ENCODE measurements around the gene MVK. TPM values are rescaled to one million over a fixed set of nuclear protein-coding genes. Genes with fewer than 3 reads are reported as not detected.

MVK gene
- polyA plus RNA-seq, 6 donors from 2014 or later: 2.8 to 4.6 (median 3.6) TPM

- H3K36me3 Mint-ChIP-seq: peaks cover 0 to 7% of the 10 kb centered on the region in 2 donors
- DNase-seq: no peak
- H3K27ac Mint-ChIP-seq: no peak overlapping the region
- H3K27me3 Mint-ChIP-seq: peaks cover 27 to 31% (median 29%) of the 10 kb centered on the region in 3 donors
- no peak for ATAC-seq (ENCODE audit: low read depth in 2 of 2)
- H3K4me1 Mint-ChIP-seq: peaks cover 0 to 3% (median 0%) of the 10 kb centered on the region in 3 donors
- H3K4me3 Mint-ChIP-seq: no peak overlapping the region
- H3K9me3 Mint-ChIP-seq: peaks cover 0 to 5% (median 0%) of the 10 kb centered on the region in 7 donors
Measured at GRCh38 chr12:109631751-109632150, 58.2 kb downstream of the MVK start.

GRCh38 chr12:109632342-109632741, 58.7 kb downstream of the MVK start:
- peaks cover 23 to 27% (median 25%) of the 10 kb centered on the region in 3 donors for H3K27me3 Mint-ChIP-seq

GRCh38 chr12:109635717-109636116, 62.1 kb downstream of the MVK start:
- peaks cover under 1 to 9% (median 5%) of the 10 kb centered on the region in 3 donors for H3K27me3 Mint-ChIP-seq
- no peak overlapping the region for H3K4me3 Mint-ChIP-seq
- H3K36me3 Mint-ChIP-seq: no peaks in the 10 kb centered on the region
- no peak overlapping the region for H3K27ac Mint-ChIP-seq
- no peak for DNase-seq
- peaks cover 0 to 3% (median 0%) of the 10 kb centered on the region in 3 donors for H3K4me1 Mint-ChIP-seq
- H3K9me3 Mint-ChIP-seq: peaks cover 0 to 6% (median 1%) of the 10 kb centered on the region in 7 donors
- no peak for ATAC-seq (ENCODE audit: low read depth in 2 of 2)

More at GRCh38 chr12:109632342-109632741, 58.7 kb downstream of the MVK start:
- Mint-ChIP-seq H3K4me1 (peaks cover 0 to 3% (median 0%) of the 10 kb centered on the region in 3 donors), H3K27ac (no peak overlapping the region), H3K9me3 (peaks cover 0 to 5% (median 1%) of the 10 kb centered on the region in 7 donors), H3K36me3 (peaks cover 0 to 7% of the 10 kb centered on the region in 2 donors), H3K4me3 (no peak overlapping the region)
- ATAC-seq (ENCODE audit: low read depth in 2 of 2): no peak
- DNase-seq: no peak

- Mint-ChIP-seq H3K36me3 (no peaks in the 10 kb centered on the region), H3K9me3 (peaks cover 0 to 6% (median 1%) of the 10 kb centered on the region in 7 donors), H3K4me1 (peaks cover 0 to 3% (median 0%) of the 10 kb centered on the region in 3 donors), H3K4me3 (no peak overlapping the region), H3K27me3 (peaks cover 0 to 15% (median 8%) of the 10 kb centered on the region in 3 donors), H3K27ac (peak overlapping the region in 1 of 6 donors; percentile 38)
- no peak for DNase-seq
- ATAC-seq (ENCODE audit: low read depth in 2 of 2): no peak
Measured at GRCh38 chr12:109637348-109637747, 63.8 kb downstream of the MVK start.

- Mint-ChIP-seq H3K4me3 (no peak overlapping the region), H3K27me3 (peaks cover 0 to 15% (median 8%) of the 10 kb centered on the region in 3 donors), H3K9me3 (peaks cover 0 to 6% (median 1%) of the 10 kb centered on the region in 7 donors), H3K4me1 (peaks cover 0 to 3% (median 0%) of the 10 kb centered on the region in 3 donors), H3K27ac (no peak overlapping the region), H3K36me3 (no peaks in the 10 kb centered on the region)
- ATAC-seq (ENCODE audit: low read depth in 2 of 2): no peak
- DNase-seq: no peak
Measured at GRCh38 chr12:109637996-109638395, 64.4 kb downstream of the MVK start.

- DNase-seq (no peak), ATAC-seq (ENCODE audit: low read depth in 2 of 2) (no peak)
- H3K4me1 Mint-ChIP-seq: peaks cover 0 to 3% (median 0%) of the 10 kb centered on the region in 3 donors
- no peaks in the 10 kb centered on the region for H3K36me3 Mint-ChIP-seq
- peaks cover 0 to 15% (median 8%) of the 10 kb centered on the region in 3 donors for H3K27me3 Mint-ChIP-seq
- H3K9me3 Mint-ChIP-seq: peaks cover 0 to 6% (median 1%) of the 10 kb centered on the region in 7 donors
- H3K4me3 Mint-ChIP-seq: no peak overlapping the region
- no peak overlapping the region for H3K27ac Mint-ChIP-seq
Measured at GRCh38 chr12:109638735-109639134, 65.1 kb downstream of the MVK start.

- H3K4me1 Mint-ChIP-seq: no peaks in the 10 kb centered on the region
- no peaks in the 10 kb centered on the region for H3K36me3 Mint-ChIP-seq
- peaks cover 0 to 6% (median 0%) of the 10 kb centered on the region in 7 donors for H3K9me3 Mint-ChIP-seq
- H3K27ac Mint-ChIP-seq: no peak overlapping the region
- H3K4me3 Mint-ChIP-seq: no peak overlapping the region
- peaks cover 0 to 15% (median 8%) of the 10 kb centered on the region in 3 donors for H3K27me3 Mint-ChIP-seq
- DNase-seq: no peak
- no peak for ATAC-seq (ENCODE audit: low read depth in 2 of 2)
Measured at GRCh38 chr12:109639151-109639872, 65.7 kb downstream of the MVK start.

- no peak overlapping the region for H3K27ac Mint-ChIP-seq
- DNase-seq (no peak), ATAC-seq (ENCODE audit: low read depth in 2 of 2) (no peak)
- peaks cover 0 to 6% (median 0%) of the 10 kb centered on the region in 7 donors for H3K9me3 Mint-ChIP-seq
- H3K36me3 Mint-ChIP-seq: no peaks in the 10 kb centered on the region
- no peak overlapping the region for H3K4me3 Mint-ChIP-seq
- H3K4me1 Mint-ChIP-seq: no peaks in the 10 kb centered on the region
- H3K27me3 Mint-ChIP-seq: peaks cover 8 to 15% (median 11%) of the 10 kb centered on the region in 3 donors
Measured at GRCh38 chr12:109640961-109641360, 67.4 kb downstream of the MVK start.

- Mint-ChIP-seq H3K9me3 (peaks cover 0 to 6% (median 0%) of the 10 kb centered on the region in 7 donors), H3K36me3 (no peaks in the 10 kb centered on the region), H3K27me3 (peaks cover 8 to 16% (median 15%) of the 10 kb centered on the region in 3 donors), H3K4me3 (no peak overlapping the region), H3K4me1 (no peaks in the 10 kb centered on the region), H3K27ac (no peak overlapping the region)
- no peak for DNase-seq
- ATAC-seq (ENCODE audit: low read depth in 2 of 2): no peak
Measured at GRCh38 chr12:109641422-109641821, 67.8 kb downstream of the MVK start.

GRCh38 chr12:109642506-109643132, 69.0 kb downstream of the MVK start:
- H3K4me3 Mint-ChIP-seq: no peak overlapping the region
- ATAC-seq (ENCODE audit: low read depth in 2 of 2) (no peak), DNase-seq (no peak)
- peaks cover 12 to 25% (median 22%) of the 10 kb centered on the region in 3 donors for H3K27me3 Mint-ChIP-seq
- no peak overlapping the region for H3K27ac Mint-ChIP-seq
- H3K36me3 Mint-ChIP-seq: no peaks in the 10 kb centered on the region
- H3K4me1 Mint-ChIP-seq: no peaks in the 10 kb centered on the region
- H3K9me3 Mint-ChIP-seq: peaks cover 0 to 3% (median 0%) of the 10 kb centered on the region in 7 donors

GRCh38 chr12:109645194-109645593, 71.6 kb downstream of the MVK start:
- H3K4me1 Mint-ChIP-seq: no peaks in the 10 kb centered on the region
- no peaks in the 10 kb centered on the region for H3K9me3 Mint-ChIP-seq
- H3K4me3 Mint-ChIP-seq: no peak overlapping the region
- no peak overlapping the region for H3K27ac Mint-ChIP-seq
- DNase-seq (no peak), ATAC-seq (ENCODE audit: low read depth in 2 of 2) (no peak)
- peaks cover 12 to 39% (median 34%) of the 10 kb centered on the region in 3 donors for H3K27me3 Mint-ChIP-seq
- no peaks in the 10 kb centered on the region for H3K36me3 Mint-ChIP-seq

- ATAC-seq (ENCODE audit: low read depth in 2 of 2): no peak
- no peak for DNase-seq
- Mint-ChIP-seq H3K27ac (no peak overlapping the region), H3K4me1 (no peaks in the 10 kb centered on the region), H3K27me3 (peaks cover 12 to 39% (median 34%) of the 10 kb centered on the region in 3 donors), H3K4me3 (no peak overlapping the region), H3K36me3 (no peaks in the 10 kb centered on the region), H3K9me3 (no peaks in the 10 kb centered on the region)
Measured at GRCh38 chr12:109645708-109646107, 72.1 kb downstream of the MVK start.
